ENCODE results near the gene TMEM248.
"Not testable (repeated sequence)": the region's sequence is repeated elsewhere in the genome, so short reads cannot be mapped to it uniquely, and the experiment has no call there.

Gene TMEM248

DNA sequence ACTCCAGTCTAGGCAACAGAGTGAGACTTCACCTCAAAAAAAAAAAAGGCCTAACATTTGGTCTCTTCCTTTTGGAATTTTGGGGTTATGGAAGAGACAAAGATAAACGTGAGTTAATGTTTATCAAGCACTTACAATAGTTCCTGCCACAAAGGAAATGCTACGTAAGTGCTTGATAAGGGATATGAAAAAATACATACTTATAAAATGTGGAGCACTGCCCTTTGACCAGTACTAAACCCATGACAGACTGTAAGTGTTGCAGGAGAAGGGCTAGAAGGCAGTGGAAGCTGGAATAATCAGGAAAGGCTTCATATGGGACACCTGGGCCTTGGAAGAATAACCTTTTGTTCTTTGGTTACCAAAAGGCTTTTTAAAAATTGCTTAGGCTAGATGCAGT, 25.5 kb downstream of the TMEM248 start:
- Histone ChIP-seq H3K4me3 (ENCODE audit: low read length) (no peak overlapping the region), H3K9me3 (ENCODE audit: low read length) (peaks cover 4% of the 10 kb centered on the region), H3K27me3 (ENCODE audit: insufficient read depth, low read length) (no peaks in the 10 kb centered on the region), H3K36me3 (ENCODE audit: insufficient read depth, low read length) (peaks cover 79% of the 10 kb centered on the region), H3K4me1 (ENCODE audit: insufficient read depth, low read length) (no peaks in the 10 kb centered on the region), H2AFZ (ENCODE audit: low read depth, low read length) (no peak overlapping the region)

DNA sequence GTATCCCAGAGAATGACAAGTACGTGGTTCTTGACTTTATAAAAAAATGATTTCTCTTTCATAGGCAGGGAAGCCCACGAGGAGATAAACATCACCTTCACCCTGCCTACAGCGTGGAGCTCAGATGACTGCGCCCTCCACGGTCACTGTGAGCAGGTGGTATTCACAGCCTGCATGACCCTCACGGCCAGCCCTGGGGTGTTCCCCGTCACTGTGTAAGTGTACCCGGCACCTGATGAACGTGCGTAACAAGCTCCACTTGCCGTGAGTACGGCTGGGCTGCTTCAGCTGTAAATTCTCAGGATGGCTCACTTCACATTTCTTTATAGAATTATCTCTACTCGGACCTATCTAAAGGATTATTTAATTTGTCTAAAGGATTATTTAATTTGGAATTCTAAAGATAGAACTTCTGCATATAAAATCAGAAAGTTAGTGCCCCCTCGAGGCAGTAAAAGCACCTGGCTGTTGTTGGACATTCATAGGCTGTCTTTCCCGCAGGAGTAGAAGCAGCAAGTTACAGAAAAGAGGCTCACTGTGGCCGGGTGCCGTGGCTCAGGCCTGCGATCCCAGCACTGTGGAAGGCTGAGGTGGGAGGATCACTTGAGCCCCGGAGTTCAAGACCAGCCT, 27.6 kb downstream of the TMEM248 start:
- Histone ChIP-seq H3K9me3 (ENCODE audit: low read length) (peaks cover 4% of the 10 kb centered on the region), H3K4me1 (ENCODE audit: insufficient read depth, low read length) (no peaks in the 10 kb centered on the region), H3K36me3 (ENCODE audit: insufficient read depth, low read length) (peaks cover 75% of the 10 kb centered on the region), H3K27me3 (ENCODE audit: insufficient read depth, low read length) (no peaks in the 10 kb centered on the region), H3K4me3 (ENCODE audit: low read length) (no peak overlapping the region), H2AFZ (ENCODE audit: low read depth, low read length) (no peak overlapping the region)

DNA sequence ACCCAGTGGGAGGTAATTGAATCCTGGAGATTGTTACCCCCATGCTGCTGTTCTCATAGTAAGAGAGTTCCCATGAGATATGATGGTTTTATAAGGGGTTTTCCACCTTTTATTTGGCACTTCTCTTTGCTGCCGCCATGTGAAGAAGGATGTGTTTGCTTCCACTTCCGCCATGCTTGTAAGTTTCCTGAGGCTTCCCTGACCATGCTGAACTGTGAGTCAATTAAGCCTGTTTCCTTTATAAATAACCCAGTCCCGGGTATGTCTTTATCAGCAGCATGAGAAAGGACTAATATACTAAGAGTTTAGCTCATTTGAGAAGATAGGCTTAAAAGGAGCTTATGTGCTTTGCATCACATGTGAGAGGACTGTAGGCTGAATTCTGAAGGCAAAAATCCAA, 29.3 kb downstream of the TMEM248 start:
- no peak overlapping the region for H3K4me3 ChIP-seq (ENCODE audit: low read length)
- no peaks in the 10 kb centered on the region for H3K9me3 ChIP-seq (ENCODE audit: low read length)
- H2AFZ ChIP-seq (ENCODE audit: low read depth, low read length): no peak overlapping the region
- H3K36me3 ChIP-seq (ENCODE audit: insufficient read depth, low read length): peaks cover 69% of the 10 kb centered on the region
- no peaks in the 10 kb centered on the region for H3K4me1 ChIP-seq (ENCODE audit: insufficient read depth, low read length)
- H3K27me3 ChIP-seq (ENCODE audit: insufficient read depth, low read length): no peaks in the 10 kb centered on the region

DNA sequence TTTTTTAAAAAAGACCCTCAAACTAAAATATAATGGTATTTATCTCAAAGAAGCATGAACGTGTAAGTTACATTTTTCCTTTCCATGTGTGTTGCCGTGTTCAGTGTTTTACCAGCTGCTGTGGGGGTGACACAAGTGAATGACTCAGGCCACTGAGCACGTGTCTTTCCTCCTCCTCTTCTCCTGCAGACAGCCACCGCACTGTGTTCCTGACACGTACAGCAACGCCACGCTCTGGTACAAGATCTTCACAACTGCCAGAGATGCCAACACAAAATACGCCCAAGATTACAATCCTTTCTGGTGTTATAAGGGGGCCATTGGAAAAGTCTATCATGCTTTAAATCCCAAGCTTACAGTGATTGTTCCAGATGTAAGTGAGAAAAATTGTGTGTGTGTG, 29.7 kb downstream of the TMEM248 start:
- Histone ChIP-seq H3K4me3 (ENCODE audit: low read length) (no peak overlapping the region), H3K27me3 (ENCODE audit: insufficient read depth, low read length) (no peaks in the 10 kb centered on the region), H3K36me3 (ENCODE audit: insufficient read depth, low read length) (peaks cover 71% of the 10 kb centered on the region), H3K4me1 (ENCODE audit: insufficient read depth, low read length) (no peaks in the 10 kb centered on the region), H2AFZ (ENCODE audit: low read depth, low read length) (no peak overlapping the region), H3K9me3 (ENCODE audit: low read length) (no peaks in the 10 kb centered on the region)

DNA sequence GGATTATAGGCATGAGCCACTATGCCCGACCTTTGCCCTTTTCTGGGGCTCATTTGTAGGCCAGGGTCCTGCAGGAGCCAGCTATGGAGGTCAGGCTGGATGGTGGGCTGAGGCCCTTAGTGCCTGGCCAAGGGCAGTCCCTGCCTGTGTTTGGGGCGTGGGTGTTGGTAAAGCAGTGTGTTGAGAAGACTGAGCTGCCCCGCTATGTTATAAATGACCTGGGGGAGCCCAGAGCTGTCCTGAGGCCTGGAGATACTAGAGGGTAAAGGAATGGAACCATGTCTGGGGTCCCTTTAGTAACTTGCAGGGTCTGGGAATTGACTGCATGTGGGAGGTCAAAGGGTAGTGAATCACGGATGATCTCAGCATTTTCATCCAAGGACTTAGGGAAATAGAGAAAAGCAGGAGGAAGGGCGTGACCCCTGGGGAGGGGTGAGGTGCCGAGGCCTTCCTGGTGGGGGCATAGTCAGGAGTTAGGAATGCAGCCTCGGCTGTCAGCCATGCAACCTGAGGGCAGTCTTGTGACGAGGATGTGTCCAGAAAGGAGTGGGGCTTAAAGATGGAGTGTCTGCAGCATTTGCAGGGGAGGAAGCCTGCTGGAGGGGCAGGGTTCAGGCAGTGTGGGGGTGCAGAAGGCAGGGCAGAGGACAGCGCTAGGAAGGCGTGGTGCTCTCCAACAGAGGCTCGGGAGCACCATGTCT, 31.5 kb downstream of the TMEM248 start:
- Histone ChIP-seq H3K36me3 (ENCODE audit: insufficient read depth, low read length) (peaks cover 79% of the 10 kb centered on the region), H3K4me1 (ENCODE audit: insufficient read depth, low read length) (no peaks in the 10 kb centered on the region), H3K9me3 (ENCODE audit: low read length) (no peaks in the 10 kb centered on the region), H3K4me3 (ENCODE audit: low read length) (no peak overlapping the region), H3K27me3 (ENCODE audit: insufficient read depth, low read length) (no peaks in the 10 kb centered on the region), H2AFZ (ENCODE audit: low read depth, low read length) (no peak overlapping the region)

DNA sequence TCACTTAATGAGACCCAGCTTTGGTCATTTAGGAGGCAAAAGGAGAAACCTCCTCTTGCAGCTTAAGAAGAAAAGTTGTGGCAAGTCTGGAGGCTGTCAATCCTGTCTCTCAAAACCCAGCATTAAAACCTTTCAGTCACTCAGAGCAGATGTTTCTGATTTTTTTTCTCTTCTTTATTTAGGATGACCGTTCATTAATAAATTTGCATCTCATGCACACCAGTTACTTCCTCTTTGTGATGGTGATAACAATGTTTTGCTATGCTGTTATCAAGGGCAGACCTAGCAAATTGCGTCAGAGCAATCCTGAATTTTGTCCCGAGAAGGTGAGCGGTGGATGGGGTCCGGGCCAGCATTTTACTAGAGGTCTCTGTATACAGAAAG, 32.0 kb downstream of the TMEM248 start:
- Histone ChIP-seq H3K27me3 (ENCODE audit: insufficient read depth, low read length) (no peaks in the 10 kb centered on the region), H3K4me1 (ENCODE audit: insufficient read depth, low read length) (no peaks in the 10 kb centered on the region), H3K4me3 (ENCODE audit: low read length) (no peak overlapping the region), H3K9me3 (ENCODE audit: low read length) (no peaks in the 10 kb centered on the region), H2AFZ (ENCODE audit: low read depth, low read length) (no peak overlapping the region), H3K36me3 (ENCODE audit: insufficient read depth, low read length) (peaks cover 80% of the 10 kb centered on the region)

DNA sequence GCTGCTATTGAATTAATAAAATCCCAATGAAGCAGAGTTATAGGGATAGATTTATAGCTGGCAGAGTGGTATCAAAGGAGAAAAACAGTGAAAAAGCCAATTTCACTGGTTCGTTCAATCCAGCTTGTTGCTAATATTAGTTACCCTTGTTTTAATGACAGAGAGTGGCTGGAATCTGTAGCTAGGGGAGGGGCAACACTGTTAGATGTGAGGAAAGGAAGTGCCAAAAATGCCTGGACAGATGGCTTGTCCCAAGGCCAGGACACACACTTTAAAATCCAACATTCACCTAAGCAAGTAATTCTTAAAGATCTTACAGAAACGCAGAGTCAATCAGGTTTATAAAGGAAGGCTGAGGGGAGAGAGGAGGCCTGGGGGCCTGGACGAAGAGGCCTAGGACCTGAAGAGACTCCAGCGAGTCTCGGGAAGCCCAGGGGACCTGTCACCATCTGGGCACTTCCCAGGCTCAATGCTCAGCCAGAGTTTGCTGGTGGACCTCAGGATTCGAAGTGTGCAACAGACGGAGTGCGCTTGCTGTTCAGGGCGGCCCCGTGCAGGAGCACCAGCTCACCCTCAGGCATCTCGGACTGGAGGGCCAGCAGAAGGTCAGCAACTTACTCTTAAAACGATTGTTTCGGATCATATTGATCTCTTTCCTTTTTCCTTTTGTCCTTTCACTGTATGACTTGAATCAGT, 36.7 kb downstream of the TMEM248 start:
- H3K27me3 ChIP-seq (ENCODE audit: insufficient read depth, low read length): no peaks in the 10 kb centered on the region
- no peaks in the 10 kb centered on the region for H3K4me1 ChIP-seq (ENCODE audit: insufficient read depth, low read length)
- H3K4me3 ChIP-seq (ENCODE audit: low read length): no peak overlapping the region
- H3K9me3 ChIP-seq (ENCODE audit: low read length): no peaks in the 10 kb centered on the region
- no peak overlapping the region for H2AFZ ChIP-seq (ENCODE audit: low read depth, low read length)
- peaks cover 58% of the 10 kb centered on the region for H3K36me3 ChIP-seq (ENCODE audit: insufficient read depth, low read length)

DNA sequence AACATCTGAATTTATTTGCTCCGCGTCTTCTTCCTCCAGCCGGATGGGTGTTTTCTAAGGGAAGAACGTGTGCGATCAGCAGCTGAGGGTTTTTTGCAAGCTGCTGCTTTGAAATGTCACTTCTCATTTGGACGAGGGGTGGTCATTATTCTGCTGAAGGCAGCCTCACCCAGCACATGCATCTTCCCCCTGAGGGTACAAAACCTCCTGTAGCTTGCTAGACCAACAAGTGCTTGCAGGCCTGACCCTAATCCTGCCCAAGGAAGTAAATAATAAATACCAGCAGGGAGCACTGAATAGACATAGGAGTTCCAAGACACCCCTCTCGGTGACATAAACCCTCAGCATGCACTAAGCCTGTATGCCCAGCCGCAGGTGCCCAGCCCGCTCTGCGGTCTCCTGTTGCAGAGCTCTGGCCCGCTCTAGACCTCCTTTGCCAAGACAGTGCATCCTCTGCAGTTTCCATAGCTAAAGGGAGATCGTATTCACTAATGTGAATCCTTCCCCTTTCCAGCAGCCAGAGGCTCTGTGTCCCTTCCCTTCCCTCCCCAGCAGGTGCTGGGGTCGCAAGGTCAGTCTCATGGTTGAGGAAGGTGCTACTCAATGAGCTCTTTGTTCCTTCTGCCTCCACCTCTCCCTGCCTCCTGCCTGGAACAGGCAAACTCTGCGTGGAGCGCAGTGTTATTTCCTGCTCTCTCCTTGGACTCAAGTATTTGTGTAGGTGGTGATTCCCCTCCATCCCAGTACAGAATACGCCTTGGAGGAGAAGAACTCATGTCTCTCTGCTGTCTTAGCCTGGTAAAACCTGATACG, 37.7 kb downstream of the TMEM248 start:
- Histone ChIP-seq H3K36me3 (ENCODE audit: insufficient read depth, low read length) (peaks cover 52% of the 10 kb centered on the region), H2AFZ (ENCODE audit: low read depth, low read length) (no peak overlapping the region), H3K4me1 (ENCODE audit: insufficient read depth, low read length) (no peaks in the 10 kb centered on the region), H3K4me3 (ENCODE audit: low read length) (no peak overlapping the region), H3K9me3 (ENCODE audit: low read length) (no peaks in the 10 kb centered on the region), H3K27me3 (ENCODE audit: insufficient read depth, low read length) (no peaks in the 10 kb centered on the region)

DNA sequence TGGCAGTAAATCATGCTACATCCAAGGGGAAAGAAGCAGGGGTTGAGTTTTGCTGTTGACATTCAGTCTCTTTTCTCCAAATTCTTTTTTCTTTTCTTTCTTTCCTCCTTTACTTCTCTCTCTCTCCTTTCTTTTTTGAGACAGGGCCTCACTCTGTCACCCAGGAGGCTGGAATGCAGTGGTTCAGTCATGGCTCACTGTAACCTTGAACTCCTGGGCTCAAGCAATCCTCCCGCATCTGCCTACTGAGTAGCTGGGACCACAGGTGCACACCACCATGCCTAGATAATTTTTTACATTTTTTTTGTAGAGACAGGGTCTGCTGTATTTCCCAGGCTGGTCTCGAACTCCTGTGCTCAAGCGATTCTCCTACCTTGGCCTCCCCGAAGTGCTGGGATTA, 39.2 kb downstream of the TMEM248 start:
- Histone ChIP-seq H3K27me3 (ENCODE audit: insufficient read depth, low read length) (no peaks in the 10 kb centered on the region), H3K4me1 (ENCODE audit: insufficient read depth, low read length) (no peaks in the 10 kb centered on the region), H3K36me3 (ENCODE audit: insufficient read depth, low read length) (peaks cover 43% of the 10 kb centered on the region), H2AFZ (ENCODE audit: low read depth, low read length) (no peak overlapping the region), H3K9me3 (ENCODE audit: low read length) (no peaks in the 10 kb centered on the region), H3K4me3 (ENCODE audit: low read length) (no peak overlapping the region)

DNA sequence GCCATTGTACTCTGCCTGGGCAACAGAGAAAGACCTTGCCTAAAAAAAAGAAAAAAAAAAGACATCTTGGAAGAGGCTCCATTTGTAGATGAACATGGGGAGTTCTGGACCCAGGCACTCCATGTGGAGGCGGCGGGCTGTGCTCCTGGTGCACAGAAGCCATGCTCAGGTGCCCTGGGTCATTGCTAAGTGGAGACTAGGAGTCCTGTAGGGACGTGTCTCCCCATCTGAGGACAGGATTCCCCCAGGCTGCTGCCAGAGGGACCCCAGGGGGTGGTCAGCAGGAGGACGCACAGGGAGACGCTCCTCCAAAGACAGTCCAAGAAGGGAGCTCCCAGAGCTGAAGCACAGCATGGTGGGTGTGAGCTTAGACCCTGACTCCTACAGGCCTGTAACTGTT, 40.1 kb downstream of the TMEM248 start:
- Histone ChIP-seq H3K4me3 (ENCODE audit: low read length) (no peak overlapping the region), H3K36me3 (ENCODE audit: insufficient read depth, low read length) (peaks cover 34% of the 10 kb centered on the region), H3K4me1 (ENCODE audit: insufficient read depth, low read length) (no peaks in the 10 kb centered on the region), H2AFZ (ENCODE audit: low read depth, low read length) (no peak overlapping the region), H3K9me3 (ENCODE audit: low read length) (no peaks in the 10 kb centered on the region), H3K27me3 (ENCODE audit: insufficient read depth, low read length) (no peaks in the 10 kb centered on the region)

DNA sequence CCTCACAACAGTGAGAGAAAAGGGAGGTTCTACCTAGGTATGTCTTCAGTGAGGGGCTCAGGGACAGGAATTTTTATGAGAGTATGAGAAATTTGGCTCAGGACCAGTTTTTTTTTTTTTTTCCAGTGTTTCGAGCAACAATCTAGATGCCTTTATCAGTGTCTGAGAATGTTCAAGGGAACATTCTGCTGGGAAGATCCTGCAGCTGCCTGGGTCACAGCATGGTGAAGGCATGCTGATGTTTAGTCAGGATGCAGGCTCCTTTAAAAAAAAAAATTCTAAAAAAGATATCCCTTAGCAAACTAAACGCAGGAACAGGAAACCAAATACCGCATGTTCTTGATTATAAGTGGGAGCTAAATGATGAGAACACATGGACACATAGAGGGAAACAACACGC, 43.4 kb downstream of the TMEM248 start:
- H2AFZ ChIP-seq (ENCODE audit: low read depth, low read length): no peak overlapping the region
- H3K9me3 ChIP-seq (ENCODE audit: low read length): no peaks in the 10 kb centered on the region
- no peak overlapping the region for H3K4me3 ChIP-seq (ENCODE audit: low read length)
- no peaks in the 10 kb centered on the region for H3K4me1 ChIP-seq (ENCODE audit: insufficient read depth, low read length)
- no peaks in the 10 kb centered on the region for H3K27me3 ChIP-seq (ENCODE audit: insufficient read depth, low read length)
- peaks cover 5% of the 10 kb centered on the region for H3K36me3 ChIP-seq (ENCODE audit: insufficient read depth, low read length)

DNA sequence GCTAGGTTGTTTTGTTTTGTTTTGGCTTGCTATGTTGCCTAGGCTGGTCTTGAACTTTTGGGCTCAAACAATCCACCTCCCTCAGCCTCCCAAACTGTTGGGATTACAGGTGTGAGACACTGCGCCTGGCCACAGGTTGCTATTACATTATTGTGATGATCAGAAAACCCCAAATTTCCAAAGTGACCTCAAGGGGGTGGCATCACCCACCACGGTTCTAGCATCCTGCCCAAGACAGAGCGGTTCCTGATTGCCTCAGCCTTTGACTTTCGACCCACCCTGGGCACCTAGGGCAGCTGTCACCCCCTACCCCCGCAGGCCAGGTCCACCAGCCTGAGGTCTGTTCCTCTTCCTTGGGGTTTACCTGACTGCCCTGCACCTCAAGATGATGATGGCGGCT, 46.0 kb downstream of the TMEM248 start:
- no peak overlapping the region for H2AFZ ChIP-seq (ENCODE audit: low read depth, low read length)
- no peaks in the 10 kb centered on the region for H3K36me3 ChIP-seq (ENCODE audit: insufficient read depth, low read length)
- no peaks in the 10 kb centered on the region for H3K9me3 ChIP-seq (ENCODE audit: low read length)
- no peak overlapping the region for H3K4me3 ChIP-seq (ENCODE audit: low read length)
- no peaks in the 10 kb centered on the region for H3K27me3 ChIP-seq (ENCODE audit: insufficient read depth, low read length)
- H3K4me1 ChIP-seq (ENCODE audit: insufficient read depth, low read length): no peaks in the 10 kb centered on the region

DNA sequence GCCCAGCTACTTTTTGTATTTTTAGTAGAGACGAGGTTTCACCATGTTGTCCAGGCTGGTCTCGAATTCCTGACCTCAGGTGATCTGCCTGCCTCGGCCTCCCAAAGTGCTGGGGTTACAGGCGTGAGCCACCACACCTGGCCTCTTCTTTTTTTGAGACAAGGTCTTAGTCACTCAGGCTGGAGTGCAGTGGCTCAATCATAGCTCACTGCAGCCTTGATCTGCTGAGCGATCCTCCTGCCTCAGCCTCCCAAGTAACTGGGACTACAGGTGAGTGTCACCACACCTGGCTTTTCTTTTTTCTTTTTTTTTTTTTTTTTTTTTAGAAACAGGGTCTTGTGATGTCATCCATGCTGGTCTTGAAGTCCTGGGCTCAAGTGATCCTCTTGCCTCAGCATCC, 48.0 kb downstream of the TMEM248 start:
- not testable (repeated sequence) for H3K27me3 ChIP-seq (ENCODE audit: insufficient read depth, low read length); H3K4me3 ChIP-seq (ENCODE audit: low read length); H3K36me3 ChIP-seq (ENCODE audit: insufficient read depth, low read length); H3K9me3 ChIP-seq (ENCODE audit: low read length); H3K4me1 ChIP-seq (ENCODE audit: insufficient read depth, low read length); H2AFZ ChIP-seq (ENCODE audit: low read depth, low read length)
